Upper lobe of right lung (tissue), 1 donor: ENCODE data around the gene DYNC1LI1. TPM values are rescaled to one million over a fixed set of nuclear protein-coding genes. Genes with fewer than 3 reads are reported as not detected.

Experiments used
- ATAC-seq: fragments of 200-7000 bp; cut with Tn5 transposase; one replicate; pipeline ENCODE4 v1.9.1; 2020; ENCODE audit warnings: mild to moderate bottlenecking, moderate library complexity
- DNase-seq: peaks from one replicate; pipeline ENCODE4 v3.0.0-alpha.2; 2020
- H3K27ac ChIP-seq: fragments of 200-600 bp; one replicate; pipeline ENCODE4 v1.8.0; 2022
- H3K27me3 ChIP-seq: fragments of 200-600 bp; one replicate; pipeline ENCODE4 v1.8.0; 2022; ENCODE audit warnings: mild to moderate bottlenecking
- H3K36me3 ChIP-seq: fragments of 200-600 bp; one replicate; pipeline ENCODE4 v1.8.0; 2022
- H3K4me1 ChIP-seq: fragments of 200-600 bp; one replicate; pipeline ENCODE4 v1.8.0; 2022
- H3K4me3 ChIP-seq: fragments of 200-600 bp; one replicate; pipeline ENCODE4 v1.8.0; 2022; ENCODE audit warnings: mild to moderate bottlenecking
- H3K9me3 ChIP-seq: fragments of 200-600 bp; one replicate; pipeline ENCODE4 v1.8.0; 2022
- CTCF ChIP-seq: fragments of 200-600 bp; IDR thresholded peaks from one replicate; pipeline ENCODE4 v1.8.0; 2022; ENCODE audit warnings: antibody characterized with exemption
- intact Hi-C: fragments of 100-400 bp; cut with DNase I; formaldehyde crosslinking; loops from one replicate; pipeline ENCODE4 v1.11.0; 2022
- total RNA-seq: library from RNA; stranded (reverse); fragmentation: NEBNext Ultra II Directional; extraction: Animal tissue kit (Norgen Biotek cat#: 25700); gene quantifications from one replicate; pipeline ENCODE4 v1.2.1, GENCODE V29; 2021
- donor health status: DM: no; HTN: yes; CAD: no; lungs with severe emphysema.

The DYNC1LI1 gene
- total RNA-seq, 1 donor from 2014 or later: 37.8 TPM

GRCh38 chr3:32501783-32502117, 68.9 kb downstream of the DYNC1LI1 start:
- no peaks in the 10 kb centered on the region for H3K27me3 ChIP-seq
- no peaks in the 10 kb centered on the region for H3K9me3 ChIP-seq
- intact Hi-C loops: no loop called here
- H3K4me3 ChIP-seq: peak overlapping the region; percentile 88
- ATAC-seq (no peak), DNase-seq (no peak)
- H3K4me1 ChIP-seq: peaks cover 23% of the 10 kb centered on the region
- TF ChIP-seq CTCF: no peak
- H3K27ac ChIP-seq: peak overlapping the region; percentile 97
- no peaks in the 10 kb centered on the region for H3K36me3 ChIP-seq

- intact Hi-C loops: no loop called here
Measured at GRCh38 chr3:32500880-32501782, 69.5 kb downstream of the DYNC1LI1 start.

GRCh38 chr3:32500231-32500630, 70.4 kb downstream of the DYNC1LI1 start:
- H3K9me3 ChIP-seq: no peaks in the 10 kb centered on the region
- TF ChIP-seq CTCF: no peak
- H3K4me3 ChIP-seq: no peak overlapping the region
- ATAC-seq: no peak
- H3K27me3 ChIP-seq: no peaks in the 10 kb centered on the region
- no peaks in the 10 kb centered on the region for H3K36me3 ChIP-seq
- intact Hi-C loops: no loop called here
- H3K4me1 ChIP-seq: peaks cover 23% of the 10 kb centered on the region
- H3K27ac ChIP-seq: no peak overlapping the region
- no peak for DNase-seq

More at GRCh38 chr3:32500880-32501782, 69.5 kb downstream of the DYNC1LI1 start:
- peaks cover 23% of the 10 kb centered on the region for H3K4me1 ChIP-seq
- H3K9me3 ChIP-seq: no peaks in the 10 kb centered on the region
- no peaks in the 10 kb centered on the region for H3K27me3 ChIP-seq
- peak overlapping the region; percentile 88 for H3K4me3 ChIP-seq
- ATAC-seq (no peak), DNase-seq (peak; percentile 72)
- TF ChIP-seq CTCF: no peak
- H3K27ac ChIP-seq: peak overlapping the region; percentile 97
- no peaks in the 10 kb centered on the region for H3K36me3 ChIP-seq

GRCh38 chr3:32499585-32499984, 71.1 kb downstream of the DYNC1LI1 start:
- Histone ChIP-seq H3K4me1 (peaks cover 23% of the 10 kb centered on the region), H3K4me3 (no peak overlapping the region), H3K27ac (no peak overlapping the region), H3K36me3 (no peaks in the 10 kb centered on the region), H3K9me3 (no peaks in the 10 kb centered on the region), H3K27me3 (no peaks in the 10 kb centered on the region)
- ATAC-seq (no peak), DNase-seq (no peak)
- TF ChIP-seq CTCF: no peak
- intact Hi-C loops: no loop called here

- H3K4me1 ChIP-seq: peaks cover 24% of the 10 kb centered on the region
Measured at GRCh38 chr3:32498992-32499391, 71.7 kb downstream of the DYNC1LI1 start.

More at GRCh38 chr3:32498992-32499391, 71.7 kb downstream of the DYNC1LI1 start:
- H3K9me3 ChIP-seq: no peaks in the 10 kb centered on the region
- H3K27ac ChIP-seq: no peak overlapping the region
- intact Hi-C loops: no loop called here
- ATAC-seq: no peak
- H3K36me3 ChIP-seq: no peaks in the 10 kb centered on the region
- no peak overlapping the region for H3K4me3 ChIP-seq
- no peak for DNase-seq
- H3K27me3 ChIP-seq: no peaks in the 10 kb centered on the region
- no peak for TF ChIP-seq CTCF
